Measurements from ENCODE around the gene AREG.

DNA sequence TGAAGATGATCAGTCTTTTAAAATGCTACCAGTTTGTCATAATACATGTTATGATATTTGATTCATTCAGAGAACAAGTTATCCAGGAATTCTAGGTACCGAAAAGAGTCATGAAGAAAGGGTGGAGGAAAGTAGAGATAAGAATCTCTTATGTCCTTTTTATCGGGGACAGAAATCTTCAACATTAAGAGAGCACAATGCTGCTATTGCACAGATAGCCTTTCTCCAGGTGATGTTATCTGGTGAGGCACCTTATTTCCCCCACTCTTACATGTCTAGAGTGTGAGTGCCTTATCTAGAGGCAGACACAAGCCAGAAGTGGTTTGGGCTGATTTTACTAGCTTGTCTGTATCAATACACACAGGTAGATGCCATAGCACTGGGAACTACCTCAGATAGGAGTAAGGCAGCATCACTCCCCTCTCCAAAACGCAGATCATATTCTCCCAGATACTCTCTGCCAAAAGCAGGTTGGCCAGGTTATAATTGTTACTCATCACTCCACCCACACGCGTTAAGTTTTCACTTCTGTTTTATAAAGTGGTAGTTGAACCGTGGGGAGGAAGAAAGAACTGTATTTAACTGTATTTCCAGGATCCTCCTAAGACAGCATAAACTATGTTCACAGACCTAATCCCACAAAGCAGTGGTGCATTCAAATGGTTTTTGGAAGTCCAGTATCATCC, 38.4 kb downstream of the AREG start:
- TF ChIP-seq, protein P1, sequence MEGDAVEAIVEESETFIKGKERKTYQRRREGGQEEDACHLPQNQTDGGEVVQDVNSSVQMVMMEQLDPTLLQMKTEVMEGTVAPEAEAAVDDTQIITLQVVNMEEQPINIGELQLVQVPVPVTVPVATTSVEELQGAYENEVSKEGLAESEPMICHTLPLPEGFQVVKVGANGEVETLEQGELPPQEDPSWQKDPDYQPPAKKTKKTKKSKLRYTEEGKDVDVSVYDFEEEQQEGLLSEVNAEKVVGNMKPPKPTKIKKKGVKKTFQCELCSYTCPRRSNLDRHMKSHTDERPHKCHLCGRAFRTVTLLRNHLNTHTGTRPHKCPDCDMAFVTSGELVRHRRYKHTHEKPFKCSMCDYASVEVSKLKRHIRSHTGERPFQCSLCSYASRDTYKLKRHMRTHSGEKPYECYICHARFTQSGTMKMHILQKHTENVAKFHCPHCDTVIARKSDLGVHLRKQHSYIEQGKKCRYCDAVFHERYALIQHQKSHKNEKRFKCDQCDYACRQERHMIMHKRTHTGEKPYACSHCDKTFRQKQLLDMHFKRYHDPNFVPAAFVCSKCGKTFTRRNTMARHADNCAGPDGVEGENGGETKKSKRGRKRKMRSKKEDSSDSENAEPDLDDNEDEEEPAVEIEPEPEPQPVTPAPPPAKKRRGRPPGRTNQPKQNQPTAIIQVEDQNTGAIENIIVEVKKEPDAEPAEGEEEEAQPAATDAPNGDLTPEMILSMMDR (IDR thresholded peaks at IDR 0.05), result no peak
- TF ChIP-seq EP300 (IDR thresholded peaks at IDR 0.05), result no peak
- TF ChIP-seq POLR2A (IDR thresholded peaks at IDR 0.05), result no peak

Measured in suprapubic skin (tissue), 3 donors.